SK-N-SH treated with all-trans-retinoic acid at 6 μM for 48 hours (cell line): Measurements from ENCODE around the gene SPTB.

Experiments used
- ATAC-seq: fragments of 200-7000 bp; cut with Tn5 transposase; 3 replicates; pipeline ENCODE4 v1.9.1; 2020; ENCODE audit warnings: mild to moderate bottlenecking, moderate library complexity
- ARNTL ChIP-seq: fragments of 450-650 bp; formaldehyde crosslinking; IDR thresholded peaks from 2 replicates; pipeline ENCODE4 v1.5.0; 2020; ENCODE audit warnings: low read depth, mild to moderate bottlenecking, moderate library complexity, borderline replicate concordance
- BACH2 ChIP-seq: fragments of 250-450 bp; sonication (Bioruptor Pico); IDR thresholded peaks from 2 replicates; pipeline ENCODE4 v1.9.0; 2021; ENCODE audit warnings: mild to moderate bottlenecking, borderline replicate concordance
- CREB5 ChIP-seq: fragments of 250-450 bp; sonication (Bioruptor Pico); IDR thresholded peaks from 2 replicates; pipeline ENCODE4 v1.5.1; 2020; ENCODE audit warnings: low read depth, mild to moderate bottlenecking, moderate library complexity
- CSDC2 ChIP-seq: fragments of 250-450 bp; sonication (Bioruptor Pico); IDR thresholded peaks from 2 replicates; pipeline ENCODE4 v1.5.0; 2020; ENCODE audit warnings: mild to moderate bottlenecking, moderate library complexity
- CSRNP3 ChIP-seq: fragments of 250-450 bp; sonication (Bioruptor Pico); IDR thresholded peaks from 2 replicates; pipeline ENCODE4 v1.5.1; 2021; ENCODE audit warnings: mild to moderate bottlenecking, moderate library complexity
- ESRRG ChIP-seq: fragments of 250-450 bp; sonication (Bioruptor Pico); IDR thresholded peaks from 2 replicates; pipeline ENCODE4 v1.6.1; 2021; ENCODE audit warnings: mild to moderate bottlenecking
- ISL1 ChIP-seq: fragments of 250-450 bp; sonication (Bioruptor Pico); IDR thresholded peaks from 2 replicates; pipeline ENCODE4 v2.1.2; 2022; ENCODE audit warnings: mild to moderate bottlenecking, moderate library complexity
- PATZ1 ChIP-seq: fragments of 250-450 bp; sonication (Bioruptor Pico); IDR thresholded peaks from 2 replicates; pipeline ENCODE4 v1.8.0; 2020; ENCODE audit warnings: mild to moderate bottlenecking, moderate library complexity, borderline replicate concordance
- POU6F1 ChIP-seq: fragments of 250-450 bp; sonication (Bioruptor Pico); IDR thresholded peaks from 2 replicates; pipeline ENCODE4 v1.8.0; 2021; ENCODE audit warnings: low read depth, mild to moderate bottlenecking, moderate library complexity, borderline replicate concordance
- RARB ChIP-seq: fragments of 250-450 bp; sonication (Bioruptor Pico); IDR thresholded peaks from 2 replicates; pipeline ENCODE4 v1.8.0; 2021; ENCODE audit warnings: mild to moderate bottlenecking, moderate library complexity
- SNAI2 ChIP-seq: fragments of 250-450 bp; sonication (Bioruptor Pico); IDR thresholded peaks from 2 replicates; pipeline ENCODE4 v1.5.0; 2020; ENCODE audit warnings: mild to moderate bottlenecking, moderate library complexity
- TCF4 ChIP-seq: fragments of 250-450 bp; sonication (Bioruptor Pico); IDR thresholded peaks from 2 replicates; pipeline ENCODE4 v1.8.0; 2021; ENCODE audit warnings: mild to moderate bottlenecking, moderate library complexity, borderline replicate concordance
- TOX ChIP-seq: fragments of 250-450 bp; sonication (Bioruptor Pico); IDR thresholded peaks from 2 replicates; pipeline ENCODE4 v1.8.0; 2021; ENCODE audit warnings: mild to moderate bottlenecking, moderate library complexity, borderline replicate concordance
- TSHZ2 ChIP-seq: fragments of 250-450 bp; sonication (Bioruptor Pico); IDR thresholded peaks from 2 replicates; pipeline ENCODE4 v1.5.0; 2020; ENCODE audit warnings: mild to moderate bottlenecking, moderate library complexity
- ZC3H10 ChIP-seq: fragments of 250-450 bp; sonication (Bioruptor Pico); IDR thresholded peaks from 2 replicates; pipeline ENCODE4 v1.5.1; 2021; ENCODE audit warnings: mild to moderate bottlenecking, moderate library complexity
- ZFP3 ChIP-seq: fragments of 250-450 bp; sonication (Bioruptor Pico); IDR thresholded peaks from 2 replicates; pipeline ENCODE4 v1.5.0; 2020; ENCODE audit warnings: mild to moderate bottlenecking, moderate library complexity
- ZFP30 ChIP-seq: fragments of 450-650 bp; formaldehyde crosslinking; IDR thresholded peaks from 2 replicates; pipeline ENCODE4 v1.5.0; 2022; ENCODE audit warnings: mild to moderate bottlenecking, moderate library complexity
- ZNF565 ChIP-seq: fragments of 450-650 bp; formaldehyde crosslinking; conservative IDR thresholded peaks from 2 replicates; pipeline ENCODE4 v1.5.0; 2020; ENCODE audit warnings: low read depth, mild to moderate bottlenecking, moderate library complexity
- ZNF70 ChIP-seq: fragments of 450-650 bp; formaldehyde crosslinking; IDR thresholded peaks from 2 replicates; pipeline ENCODE4 v1.5.0; 2020; ENCODE audit warnings: mild to moderate bottlenecking, moderate library complexity
- ZNF8 ChIP-seq: fragments of 450-650 bp; formaldehyde crosslinking; IDR thresholded peaks from 2 replicates; pipeline ENCODE4 v1.5.0; 2020; ENCODE audit warnings: mild to moderate bottlenecking, moderate library complexity

SPTB gene

GRCh38 chr14:64733321-64733720 lies 146.4 kb downstream of the SPTB start:
- TF ChIP-seq ISL1, result no peak
- TF ChIP-seq TSHZ2, result no peak
- no peak for TF ChIP-seq CSRNP3 (CRISPR knock-in tag)
- TF ChIP-seq TCF4 (CRISPR knock-in tag), result no peak
- TF ChIP-seq ZNF8 (CRISPR knock-in tag), result no peak
- TF ChIP-seq ZNF70 (CRISPR knock-in tag), result no peak
- no peak for TF ChIP-seq ZNF565
- TF ChIP-seq ZFP30 (CRISPR knock-in tag), result no peak
- TF ChIP-seq BACH2 (CRISPR knock-in tag), result no peak
- TF ChIP-seq SNAI2 (CRISPR knock-in tag), result no peak
- no peak for TF ChIP-seq CREB5 (CRISPR knock-in tag)
- no peak for TF ChIP-seq ESRRG (CRISPR knock-in tag)
- TF ChIP-seq ZC3H10 (CRISPR knock-in tag), result no peak
- no peak for TF ChIP-seq POU6F1 (CRISPR knock-in tag)
- TF ChIP-seq CSDC2 (CRISPR knock-in tag), result no peak
- no peak for TF ChIP-seq RARB (CRISPR knock-in tag)
- TF ChIP-seq PATZ1 (CRISPR knock-in tag), result no peak
- no peak for TF ChIP-seq ZFP3 (CRISPR knock-in tag)
- ATAC-seq, result no peak

- TF ChIP-seq ESRRG (CRISPR knock-in tag), result no peak
- no peak for TF ChIP-seq ZFP30 (CRISPR knock-in tag)
- no peak for TF ChIP-seq ZNF8 (CRISPR knock-in tag)
- TF ChIP-seq ARNTL (CRISPR knock-in tag), result no peak
- no peak for TF ChIP-seq TOX (CRISPR knock-in tag)
- no peak for ATAC-seq
Measured at GRCh38 chr14:64732536-64733120, 147.1 kb downstream of the SPTB start.

- TF ChIP-seq RARB (CRISPR knock-in tag), result no peak
- no peak for TF ChIP-seq PATZ1 (CRISPR knock-in tag)
- TF ChIP-seq ZC3H10 (CRISPR knock-in tag), result no peak
- no peak for TF ChIP-seq ZFP3 (CRISPR knock-in tag)
- TF ChIP-seq ZNF8 (CRISPR knock-in tag), result no peak
- TF ChIP-seq ARNTL (CRISPR knock-in tag), result no peak
- no peak for ATAC-seq
Measured at GRCh38 chr14:64732066-64732465, 147.6 kb downstream of the SPTB start.
